ENCODE results near the gene C2orf42. TPM values are rescaled to one million over a fixed set of nuclear protein-coding genes. Genes with fewer than 3 reads are reported as not detected.
"Not testable (repeated sequence)": the region's sequence is repeated elsewhere in the genome, so short reads cannot be mapped to it uniquely, and the experiment has no call there.

Gene C2orf42
- total RNA-seq, 1 donor from 2014 or later: 16.6 TPM

DNA sequence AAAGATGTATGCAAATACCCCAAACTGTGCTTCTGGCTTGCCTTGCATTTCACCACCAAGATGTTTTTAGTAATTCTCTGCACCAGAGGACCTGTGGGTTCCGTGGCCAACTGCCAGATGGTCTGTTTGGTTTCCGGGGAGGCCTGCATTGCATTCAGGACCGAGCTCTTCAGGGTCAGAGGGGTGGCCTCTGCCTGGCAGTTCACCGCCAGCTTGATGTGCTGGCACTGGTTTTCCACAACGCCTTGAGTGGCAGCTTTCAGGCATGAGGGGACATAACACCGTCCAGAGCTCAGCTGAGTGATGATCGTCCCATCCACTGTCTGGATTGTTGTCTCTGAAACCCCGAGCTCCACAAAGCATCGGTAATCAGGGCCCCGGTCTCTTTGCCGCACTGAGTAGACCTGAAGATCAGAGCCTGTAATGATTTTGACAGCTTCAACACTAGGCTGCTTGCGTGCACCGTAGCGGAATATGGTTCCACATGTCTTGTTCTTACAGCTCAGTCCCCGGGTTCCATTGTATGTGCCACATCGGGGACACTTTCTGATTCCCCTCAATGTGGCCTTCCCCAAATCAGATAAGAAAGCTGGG, 9.4 kb downstream of the C2orf42 start:
- no peak for DNase-seq (ENCODE audit: extremely low read depth, low read depth, low spot score)

DNA sequence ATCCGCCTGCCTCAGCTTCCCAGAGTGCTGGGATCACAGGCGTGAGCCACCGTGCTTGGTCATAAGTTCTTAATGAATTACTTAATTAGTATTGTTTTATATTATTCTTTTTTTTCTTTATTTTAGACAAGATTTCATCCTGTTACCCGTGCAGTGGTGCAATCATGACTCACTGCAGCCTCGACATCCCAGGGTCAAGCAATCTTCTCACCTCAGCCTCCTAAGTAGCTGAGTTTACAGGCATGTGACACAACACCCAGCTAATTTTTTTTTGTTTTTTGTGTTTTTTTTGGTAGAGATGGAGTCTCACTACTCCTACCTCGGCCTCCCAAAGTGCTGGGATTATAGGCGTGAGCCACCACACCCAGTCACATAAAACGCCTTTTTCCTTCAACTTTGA, 17.3 kb downstream of the C2orf42 start:
- no peak for DNase-seq (ENCODE audit: extremely low read depth, low read depth, low spot score)

DNA sequence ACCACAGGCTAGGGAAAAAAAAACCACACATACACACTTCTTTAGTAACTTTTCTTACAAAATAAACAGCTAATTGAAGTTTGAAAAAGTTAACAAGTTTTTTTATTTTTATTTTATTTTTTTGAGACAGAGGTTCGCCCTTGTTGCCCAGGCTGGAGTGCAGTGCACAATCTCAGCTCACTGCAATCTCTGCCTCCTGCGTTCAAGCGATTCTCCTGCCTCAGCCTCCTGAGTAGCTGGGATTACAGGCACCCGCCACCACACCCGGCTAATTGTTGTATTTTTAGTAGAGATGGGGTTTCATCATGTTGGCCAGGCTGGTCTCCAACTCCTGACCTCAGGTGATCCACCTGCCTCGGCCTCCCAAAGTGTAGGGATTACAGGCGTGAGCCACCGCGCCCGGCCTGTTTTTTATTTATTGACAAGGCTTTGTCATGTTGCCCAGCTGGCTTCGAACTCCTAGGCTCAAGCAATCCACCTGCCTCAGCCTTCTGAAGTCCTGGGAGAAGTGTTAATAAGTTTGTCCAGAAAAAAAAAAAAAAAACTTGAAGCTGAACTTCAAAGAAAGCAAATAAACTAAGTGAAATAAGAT, 21.1 kb downstream of the C2orf42 start:
- not testable (repeated sequence) for DNase-seq (ENCODE audit: extremely low read depth, low read depth, low spot score)

DNA sequence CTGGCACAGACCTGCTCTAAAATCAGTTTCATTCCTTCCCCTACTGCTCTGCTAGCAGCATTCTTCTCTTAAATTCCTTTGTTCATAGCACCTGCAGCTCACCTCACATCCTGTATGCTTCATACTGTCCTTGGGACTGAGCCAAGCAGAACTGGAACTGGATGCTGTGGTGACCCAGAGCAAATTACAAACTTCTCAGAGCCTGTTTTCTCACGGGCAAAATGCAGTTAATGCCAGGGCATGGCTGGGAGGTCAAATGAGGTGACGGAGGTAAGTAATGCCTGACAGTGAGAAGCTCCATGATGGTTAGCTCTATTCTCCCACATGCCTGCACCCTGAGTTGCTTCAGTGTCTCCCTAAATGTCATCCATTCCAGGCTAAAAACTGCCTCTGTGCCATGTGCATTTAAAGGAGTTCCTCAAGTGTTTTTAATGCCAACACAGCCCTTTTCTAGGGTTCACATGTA, 29.7 kb downstream of the C2orf42 start:
- DNase-seq (ENCODE audit: extremely low read depth, low read depth, low spot score): no peak

DNA sequence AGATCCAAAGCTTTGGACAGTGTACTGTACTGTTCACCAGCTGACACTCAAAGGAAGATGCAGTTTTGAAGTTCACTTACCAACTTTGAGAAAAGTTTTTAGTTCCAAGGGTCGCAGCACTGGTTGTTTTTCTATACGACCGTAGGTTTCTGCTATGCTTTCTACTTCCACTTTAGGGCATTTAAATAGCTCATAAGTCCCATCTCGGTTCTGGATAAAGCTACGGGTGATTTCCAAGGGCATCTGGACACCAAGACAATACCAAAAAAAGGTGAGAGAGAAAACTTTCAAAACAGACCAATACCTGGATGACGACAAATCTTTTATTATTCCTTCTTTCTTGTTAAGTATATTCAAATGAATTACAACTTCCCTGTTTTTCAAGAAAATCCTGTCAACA, 30.3 kb downstream of the C2orf42 start:
- no peak for DNase-seq (ENCODE audit: extremely low read depth, low read depth, low spot score)

DNA sequence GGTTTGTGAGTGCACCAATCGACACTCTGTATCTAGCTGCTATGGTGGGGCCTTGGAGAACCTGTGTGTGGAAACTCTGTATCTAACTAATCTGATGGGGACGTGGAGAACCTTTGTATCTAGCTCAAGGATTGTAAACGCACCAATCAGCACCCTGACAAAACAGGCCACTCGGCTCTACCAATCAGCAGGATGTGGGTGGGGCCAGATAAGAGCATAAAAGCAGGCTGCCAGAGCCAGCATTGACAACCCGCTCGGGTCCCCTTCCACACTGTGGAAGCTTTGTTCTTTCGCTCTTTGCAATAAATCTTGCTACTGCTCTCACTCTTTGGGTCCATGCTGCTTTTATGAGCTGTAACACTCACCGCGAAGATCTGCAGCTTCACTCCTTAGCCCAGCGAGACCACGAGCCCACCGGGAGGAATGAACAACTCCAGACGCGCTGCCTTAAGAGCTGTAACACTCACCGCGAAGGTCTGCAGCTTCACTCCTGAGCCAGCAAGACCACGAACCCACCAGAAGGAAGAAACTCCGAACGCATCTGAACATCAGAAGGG, 41.6 kb downstream of the C2orf42 start:
- DNase-seq (ENCODE audit: extremely low read depth, low read depth, low spot score): not testable (repeated sequence)

DNA sequence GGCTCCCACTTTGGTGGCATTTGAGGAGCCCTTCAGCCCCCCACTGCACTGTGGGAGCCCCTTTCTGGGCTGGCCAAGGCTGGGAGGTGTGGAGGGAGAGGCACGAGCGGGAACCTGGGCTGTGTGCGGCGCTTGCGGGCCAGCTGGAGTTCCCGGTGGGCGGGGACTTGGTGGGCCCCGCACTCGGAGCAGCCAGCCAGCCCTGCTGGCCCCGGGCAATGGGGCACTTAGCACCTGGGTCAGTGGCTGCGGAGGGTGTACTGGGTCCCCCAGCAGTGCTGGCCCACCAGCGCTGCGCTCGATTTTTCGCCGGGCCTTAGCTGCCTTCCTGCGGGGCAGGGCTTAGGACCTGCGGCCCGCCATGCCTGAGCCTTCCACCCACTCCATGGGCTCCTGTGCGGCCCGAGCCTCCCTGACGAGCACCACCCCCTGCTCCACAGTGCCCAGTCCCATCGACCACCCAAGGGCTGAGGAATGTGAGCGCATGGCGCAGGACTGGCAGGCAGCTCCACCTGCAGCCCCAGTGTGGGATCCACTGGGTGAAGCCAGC, 42.5 kb downstream of the C2orf42 start:
- DNase-seq (ENCODE audit: extremely low read depth, low read depth, low spot score): not testable (repeated sequence)

DNA sequence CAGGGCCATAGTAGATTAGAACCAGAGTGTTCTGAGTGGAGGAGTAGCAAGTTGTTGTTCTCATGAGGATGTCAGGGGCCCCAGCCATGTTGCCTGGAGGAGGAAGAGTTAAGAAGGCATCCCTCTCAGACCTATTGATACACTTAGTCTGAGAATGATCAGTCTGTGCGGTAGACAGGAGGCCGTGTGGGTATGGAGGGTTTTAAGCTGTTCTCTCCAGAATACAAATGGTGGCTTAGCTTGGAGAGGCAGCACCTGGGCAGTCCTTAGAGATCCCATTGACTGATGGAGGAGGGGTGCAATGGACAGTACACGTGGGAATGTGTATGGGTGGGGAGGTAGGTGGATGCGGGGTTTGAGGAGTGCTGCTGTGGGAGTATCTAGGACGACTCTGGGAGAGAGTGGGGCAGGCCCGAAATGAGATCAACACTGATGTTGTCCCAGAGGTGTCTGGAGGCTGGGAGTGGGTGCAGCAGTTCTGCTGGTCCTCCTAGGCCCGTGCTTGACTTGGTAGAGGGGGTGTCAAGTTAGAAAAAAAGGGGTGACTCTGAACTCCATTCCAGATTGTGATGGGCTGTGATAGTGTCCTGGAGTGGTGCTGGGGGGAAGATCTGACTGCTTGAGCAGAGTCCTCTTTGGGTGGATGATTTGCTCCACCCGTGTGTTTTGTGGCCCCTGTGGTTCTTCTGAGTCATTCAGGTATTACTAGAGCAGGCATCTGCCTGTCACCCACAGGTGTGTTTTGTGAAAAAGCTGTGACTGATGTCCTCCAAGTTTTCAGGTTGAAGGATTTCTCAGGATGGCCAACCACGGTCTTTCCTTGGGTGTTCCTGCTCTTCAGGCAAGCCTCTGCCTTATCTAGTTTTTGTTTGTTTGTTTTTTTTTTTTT, 44.7 kb downstream of the C2orf42 start:
- DNase-seq (ENCODE audit: extremely low read depth, low read depth, low spot score): no peak

DNA sequence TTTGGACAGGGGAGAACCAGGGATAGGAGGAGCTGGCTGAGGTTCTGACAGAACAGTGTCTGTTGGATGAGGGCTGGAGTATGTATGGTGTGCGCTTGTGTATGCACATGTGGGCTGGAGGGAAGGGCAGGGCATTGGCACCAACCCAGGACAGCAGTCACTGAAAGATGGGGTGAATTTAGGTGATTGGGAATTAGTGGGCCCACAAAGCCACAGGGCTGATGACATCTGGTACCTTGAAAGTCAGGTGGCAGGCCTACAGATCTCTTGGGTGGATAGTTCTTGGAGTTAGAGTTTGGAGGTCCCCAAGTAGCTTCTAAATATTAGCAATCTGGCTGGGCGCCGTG, 45.7 kb downstream of the C2orf42 start:
- DNase-seq (ENCODE audit: extremely low read depth, low read depth, low spot score): no peak

DNA sequence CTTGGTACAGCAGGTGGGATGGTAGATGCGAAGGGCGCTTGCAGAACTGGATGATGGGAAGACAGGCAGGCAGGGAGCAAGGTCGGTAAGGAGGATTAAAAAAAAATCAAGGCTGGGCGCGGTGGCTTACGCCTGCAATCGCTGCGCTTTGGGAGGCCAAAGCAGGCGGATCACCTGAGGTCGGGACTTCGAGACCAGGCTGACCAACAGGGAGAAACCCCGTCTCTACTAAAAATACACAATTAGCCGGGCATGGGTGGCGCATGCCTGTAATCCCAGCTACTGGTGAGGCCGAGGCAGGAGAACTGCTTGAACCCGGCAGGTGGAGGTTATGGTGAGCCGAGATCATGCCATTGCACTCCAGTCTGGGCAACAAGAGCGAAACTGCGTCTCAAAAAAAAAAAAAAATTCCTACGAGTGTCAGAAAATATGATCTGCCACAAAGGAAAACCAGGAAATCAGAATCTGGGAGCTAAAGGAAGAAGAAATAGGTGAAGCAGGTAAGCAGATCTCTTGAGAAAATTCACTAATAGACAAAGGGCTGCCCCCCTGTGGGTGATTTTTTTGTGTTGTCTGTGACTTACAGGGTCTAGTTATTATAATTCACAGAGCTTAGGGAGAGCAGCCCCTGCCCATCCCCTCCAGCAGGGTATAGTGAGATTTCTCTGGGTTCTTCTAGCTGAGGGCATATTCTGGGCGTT, 46.2 kb downstream of the C2orf42 start:
- DNase-seq (ENCODE audit: extremely low read depth, low read depth, low spot score): no peak

DNA sequence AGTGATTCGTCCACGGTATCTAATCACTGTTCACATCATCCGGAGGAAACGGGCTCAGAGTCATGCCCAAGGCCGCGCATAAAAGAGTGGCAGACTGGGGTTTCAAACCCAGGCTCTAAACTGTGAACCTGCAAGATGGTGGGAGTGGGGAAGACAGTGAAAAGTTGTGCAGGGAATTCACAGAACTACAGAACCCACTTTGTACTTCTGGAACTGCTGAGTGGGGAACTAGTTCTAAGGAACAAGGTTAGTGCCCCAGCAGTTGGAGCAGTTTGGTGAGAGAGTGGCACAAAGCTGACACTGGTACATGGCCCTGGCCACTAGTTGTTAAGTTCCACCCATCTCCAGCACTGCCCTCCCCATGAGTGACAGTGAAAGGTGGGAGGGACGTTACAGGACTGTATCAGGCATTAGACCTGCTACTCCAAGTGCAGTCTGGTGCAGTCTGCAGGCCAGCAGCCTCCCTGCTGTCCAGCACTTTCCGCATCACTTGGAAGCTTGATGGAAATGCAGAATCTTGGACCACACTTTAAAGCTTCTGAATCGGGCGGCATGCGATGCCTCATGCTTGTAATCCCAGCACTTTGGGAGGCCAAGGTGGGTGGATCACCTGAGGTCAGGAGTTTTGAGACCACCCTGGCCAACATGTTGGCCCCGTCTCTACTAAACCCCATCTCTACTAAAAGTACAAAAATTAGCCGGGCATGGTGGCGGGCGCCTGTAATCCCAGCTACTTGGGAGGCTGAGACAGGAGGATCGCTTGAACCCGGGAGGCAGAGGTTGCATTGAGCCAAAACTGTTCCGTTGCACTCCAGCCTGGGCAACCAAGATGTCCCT, 47.3 kb downstream of the C2orf42 start:
- no peak for DNase-seq (ENCODE audit: extremely low read depth, low read depth, low spot score)

DNA sequence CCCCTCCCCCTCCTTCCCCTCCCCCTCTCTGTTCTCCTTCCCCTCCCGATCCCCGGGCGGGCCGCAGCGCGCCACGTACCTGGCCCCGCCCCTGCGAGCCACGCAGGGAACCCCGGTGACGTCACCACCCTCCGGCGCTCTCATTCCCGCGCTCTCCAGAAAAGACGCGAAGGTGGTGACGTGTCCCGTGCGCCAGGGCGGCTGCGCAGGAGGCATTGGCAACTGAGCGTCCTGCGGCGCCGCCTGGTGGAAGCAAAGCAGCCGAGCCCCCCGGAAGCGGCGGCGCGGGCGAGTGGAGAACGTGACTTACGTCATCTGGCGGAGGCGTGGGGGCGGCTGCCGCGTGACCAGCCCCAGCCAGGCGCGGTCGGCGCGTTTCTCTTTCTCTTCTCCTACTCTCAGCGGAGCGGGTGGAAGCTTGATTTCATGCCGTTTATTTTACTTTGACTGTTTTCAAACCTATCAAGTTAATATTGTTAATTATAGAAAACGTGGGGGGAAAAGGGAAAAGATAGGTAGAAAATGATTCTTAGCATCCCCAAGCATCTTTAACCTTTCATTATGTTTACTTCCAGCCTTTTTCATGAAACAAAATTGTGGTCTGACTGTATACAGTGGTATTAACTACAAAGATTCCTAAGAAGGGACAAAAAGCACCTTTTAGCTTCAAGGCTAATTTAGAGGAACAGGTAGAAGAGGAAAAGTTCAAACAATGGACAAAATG, 48.1 kb downstream of the C2orf42 start:
- no peak for DNase-seq (ENCODE audit: extremely low read depth, low read depth, low spot score)

DNA sequence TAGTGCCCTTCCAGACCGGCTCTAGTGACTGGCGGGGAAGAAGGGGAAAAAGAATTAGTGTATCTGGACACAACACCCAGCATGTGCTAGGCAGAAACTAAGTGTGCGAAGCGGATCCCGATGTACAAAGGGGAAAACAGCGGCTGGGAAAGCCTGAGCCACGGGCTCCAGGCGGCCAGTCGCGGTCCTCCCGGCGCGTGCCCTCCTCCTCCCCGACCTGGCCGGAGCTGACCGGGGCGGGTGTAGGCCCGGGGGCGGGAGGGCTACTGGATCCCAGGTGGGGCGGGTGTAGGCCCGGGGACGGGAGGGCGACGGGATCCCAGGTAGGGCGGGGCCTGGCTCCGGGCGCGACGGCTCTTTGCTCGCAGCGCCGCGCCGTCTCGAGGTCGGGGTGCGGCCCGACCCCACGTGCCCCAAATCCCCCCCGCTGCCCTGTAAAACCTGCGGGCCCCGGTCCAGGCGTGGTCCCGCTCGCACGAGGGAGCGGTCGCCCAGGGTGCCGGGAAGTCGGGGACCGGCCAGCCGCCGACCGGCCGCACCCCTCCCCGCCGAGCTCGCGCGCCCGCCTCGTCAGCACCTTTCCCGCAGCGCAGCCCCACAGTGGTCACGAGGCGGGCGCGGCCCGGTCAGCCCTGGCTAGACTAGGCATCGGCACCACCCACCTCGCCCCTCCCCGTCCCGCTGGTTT, 48.8 kb downstream of the C2orf42 start:
- DNase-seq (ENCODE audit: extremely low read depth, low read depth, low spot score): no peak

DNA sequence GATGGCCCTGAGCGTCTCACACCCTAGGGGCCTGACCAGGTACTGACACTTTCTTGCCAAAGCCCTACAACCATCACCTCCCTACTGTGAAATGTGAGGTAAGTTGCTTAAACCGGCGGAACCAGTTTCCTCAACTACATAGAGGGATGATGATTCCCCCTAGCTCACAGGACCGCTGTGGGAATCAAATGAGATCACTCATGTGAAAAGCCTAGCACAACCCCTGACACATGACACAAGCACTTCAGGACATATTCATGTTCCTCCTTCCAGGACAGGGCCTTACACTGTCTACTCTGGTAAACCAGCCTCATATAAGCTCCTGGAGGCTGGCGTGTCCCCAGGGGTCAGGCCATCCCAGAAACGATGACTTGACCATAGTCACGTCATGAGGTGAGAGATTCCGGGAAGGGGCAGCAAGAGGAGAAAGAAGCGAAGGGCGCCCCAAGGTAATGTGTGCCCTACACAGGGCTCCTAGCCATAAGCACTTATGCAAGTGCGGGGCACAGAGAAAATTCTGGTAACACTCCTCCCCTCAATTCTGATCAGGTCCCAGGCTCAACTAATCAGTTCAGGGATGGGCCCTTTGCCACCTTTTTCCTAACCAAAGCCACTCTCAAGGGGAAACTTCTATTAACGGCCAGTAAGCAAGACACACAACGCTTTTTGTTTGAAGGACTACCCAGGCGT, 49.5 kb downstream of the C2orf42 start:
- no peak for DNase-seq (ENCODE audit: extremely low read depth, low read depth, low spot score)

DNA sequence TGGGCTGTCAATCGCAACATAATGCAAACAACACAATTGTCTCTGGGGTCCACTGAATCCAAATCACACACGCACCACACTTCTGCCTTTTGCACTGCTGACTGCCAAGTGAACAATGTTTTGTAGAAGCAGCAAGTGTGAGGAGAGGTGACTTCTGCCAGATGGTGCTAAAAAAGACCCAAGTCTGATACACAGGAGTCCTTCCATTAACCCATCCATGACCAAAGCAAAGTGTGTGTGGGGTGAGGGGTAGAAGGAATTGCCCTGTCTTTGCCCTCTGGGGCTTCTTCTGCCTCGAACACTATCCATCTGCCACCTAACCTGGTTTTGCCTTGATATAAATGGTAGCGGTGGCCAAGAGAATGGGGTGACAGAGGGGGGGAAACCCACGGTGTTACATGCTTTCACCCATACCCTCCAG, 50.0 kb downstream of the C2orf42 start:
- no peak for DNase-seq (ENCODE audit: extremely low read depth, low read depth, low spot score)

DNA sequence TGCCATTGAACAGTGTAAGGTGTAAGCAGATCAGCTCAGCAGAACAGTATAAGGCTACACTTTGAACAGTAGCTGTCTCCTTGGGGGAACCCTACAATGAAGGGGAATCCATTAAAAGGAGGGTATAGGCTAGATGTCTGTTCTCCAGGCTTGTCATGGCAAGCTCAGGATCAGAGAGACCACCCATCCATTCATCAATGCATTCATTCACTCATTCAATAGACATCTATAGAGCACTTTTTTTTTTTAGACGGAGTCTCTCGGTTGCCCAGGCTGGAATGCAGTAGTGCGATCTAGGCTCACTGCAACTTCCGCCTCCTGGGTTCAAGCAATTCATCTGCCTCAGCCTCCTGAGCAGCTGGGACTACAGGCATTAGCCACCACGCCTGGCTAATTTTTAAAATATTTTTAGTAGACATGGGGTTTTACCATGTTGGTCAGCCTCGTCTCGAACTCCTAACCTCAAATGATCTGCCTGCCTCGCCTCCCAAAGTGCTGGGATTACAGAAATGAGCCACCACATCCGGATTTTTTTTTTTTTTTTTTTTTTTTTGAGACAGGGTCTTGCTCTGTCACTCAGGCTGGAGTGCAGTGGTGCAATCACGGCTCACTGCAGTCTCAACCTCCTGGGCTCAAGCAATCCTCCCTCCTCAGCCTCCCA, 56.4 kb downstream of the C2orf42 start:
- not testable (repeated sequence) for DNase-seq (ENCODE audit: extremely low read depth, low read depth, low spot score)
